Measurements from ENCODE around the gene RLN1.

GRCh38 chr9:5389109-5389732 is 49.5 kb upstream of the RLN1 start:
- no peak for TF ChIP-seq CTCF (IDR thresholded peaks at IDR 0.05; ENCODE audit: poor library complexity)
- TF ChIP-seq EZH2 (IDR thresholded peaks at IDR 0.05; ENCODE audit: borderline replicate concordance) = no peak
- no peak for TF ChIP-seq EZH2phosphoT487 (IDR thresholded peaks at IDR 0.05; ENCODE audit: low read depth, severe bottlenecking, unreplicated experiment)

Data from hepatocyte (in vitro differentiated cells).